PC-3 (cell line): ENCODE measurements around the gene OCSTAMP.

Source experiments
- CTCF ChIP-seq: fragments of 300-600 bp; sonication (generic); conservative IDR thresholded peaks from 2 replicates; pipeline ENCODE4 v1.5.1; 2017; ENCODE audit warnings: antibody characterized with exemption, low read depth, mild to moderate bottlenecking, low read length
- EZH2 ChIP-seq: fragments of 300-600 bp; sonication (generic); IDR thresholded peaks from one replicate; pipeline ENCODE4 v1.6.1; 2017; ENCODE audit warnings: antibody characterized with exemption, mild to moderate bottlenecking, low read length; ENCODE audit not compliant: unreplicated experiment
- EZH2phosphoT487 ChIP-seq: fragments of 300-600 bp; sonication (generic); IDR thresholded peaks from 2 replicates; pipeline ENCODE4 v1.6.1; 2018; ENCODE audit warnings: mild to moderate bottlenecking, antibody characterized with exemption, low read length, borderline replicate concordance

GRCh38 chr20:46509523-46509922 lies 40.9 kb downstream of the OCSTAMP start:
- no peak for TF ChIP-seq CTCF
- no peak for TF ChIP-seq EZH2
- TF ChIP-seq EZH2phosphoT487 = no peak
